Ishikawa (cell line): Measurements from ENCODE around the gene LYL1.

Experiments used
- CEBPB ChIP-seq: IDR thresholded peaks from 2 replicates; pipeline ENCODE4 v1.6.1; 2012
- CREB1 ChIP-seq: IDR thresholded peaks from 2 replicates; pipeline ENCODE4 v1.6.1; 2012; ENCODE audit warnings: low read depth
- EGR1 ChIP-seq: IDR thresholded peaks from 2 replicates; pipeline ENCODE4 v1.6.1; 2012
- EP300 ChIP-seq: IDR thresholded peaks from 2 replicates; pipeline ENCODE4 v1.6.1; 2012; ENCODE audit warnings: borderline replicate concordance
- FOXM1 ChIP-seq: IDR thresholded peaks from 2 replicates; pipeline ENCODE4 v1.6.1; 2012; ENCODE audit warnings: low read depth, borderline replicate concordance
- NFIC ChIP-seq: IDR thresholded peaks from 2 replicates; pipeline ENCODE4 v1.6.1; 2012
- RAD21 ChIP-seq: IDR thresholded peaks from 2 replicates; pipeline ENCODE4 v1.6.1; 2012; ENCODE audit warnings: low read depth
- TAF1 ChIP-seq: IDR thresholded peaks from 2 replicates; pipeline ENCODE4 v1.6.1; 2012; ENCODE audit warnings: low read depth, mild to moderate bottlenecking
- TCF12 ChIP-seq: IDR thresholded peaks from 2 replicates; pipeline ENCODE4 v1.6.1; 2012; ENCODE audit warnings: low read depth
- TEAD4 ChIP-seq: IDR thresholded peaks from 2 replicates; pipeline ENCODE4 v1.6.1; 2012
- USF1 ChIP-seq: IDR thresholded peaks from 2 replicates; pipeline ENCODE4 v1.6.1; 2012
- YY1 ChIP-seq: IDR thresholded peaks from 2 replicates; pipeline ENCODE4 v1.6.1; 2012; ENCODE audit warnings: low read depth
- ZBTB7A ChIP-seq: IDR thresholded peaks from 2 replicates; pipeline ENCODE4 v1.6.1; 2012; ENCODE audit warnings: low read depth
- TF ChIP-seq, protein P1 (sequence below): IDR thresholded peaks from 2 replicates; pipeline ENCODE4 v1.6.1; 2012
- TF ChIP-seq, protein P2 (sequence below): IDR thresholded peaks from 2 replicates; pipeline ENCODE4 v1.6.1; 2012; ENCODE audit warnings: low read depth, mild to moderate bottlenecking

LYL1 gene

DNA sequence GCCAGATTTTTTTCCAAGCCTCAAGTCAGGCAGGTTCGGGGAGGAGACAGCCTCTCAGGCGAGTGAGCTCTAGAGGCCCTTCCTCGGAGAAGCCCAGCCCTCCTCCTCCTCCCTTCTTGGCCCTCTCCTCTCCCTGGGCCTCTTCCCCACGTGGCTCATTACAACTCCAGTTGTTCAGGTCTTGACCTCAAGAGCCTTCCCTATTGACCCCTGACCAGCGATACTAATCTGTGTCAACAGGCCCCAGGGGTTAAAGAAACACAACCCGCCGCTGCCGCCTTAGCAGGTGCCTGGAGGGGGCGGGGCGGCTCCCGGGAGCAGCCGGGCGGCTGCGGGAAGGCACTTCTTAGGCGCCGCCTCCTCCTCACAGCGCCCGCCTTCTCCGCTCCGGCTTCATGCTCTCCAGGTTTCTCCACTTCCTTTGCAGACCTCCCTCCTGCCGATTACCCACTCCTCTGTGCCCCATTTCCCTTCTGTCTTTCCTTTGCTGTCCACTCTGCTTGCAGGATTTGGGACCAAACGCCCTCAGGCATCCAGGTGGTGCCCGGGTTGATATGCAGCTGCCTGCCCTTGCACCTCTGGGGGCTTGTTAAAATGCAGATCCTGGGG lies 51.0 kb downstream of the LYL1 start:
- TF ChIP-seq RAD21: no peak
- peak; percentile 65 for TF ChIP-seq EP300
- TF ChIP-seq CEBPB: no peak
- 0 out of 2 replicates have a peak, but pooled peaks have one; percentile 22 for TF ChIP-seq EGR1
- TF ChIP-seq NFIC: peak; percentile 75
- no peak for TF ChIP-seq CREB1
- TF ChIP-seq TCF12: peak; percentile 82
- TF ChIP-seq USF1: peak; percentile 60
- TF ChIP-seq TAF1: no peak; the same call in 1 of the 2 replicates
- TF ChIP-seq, protein P1, sequence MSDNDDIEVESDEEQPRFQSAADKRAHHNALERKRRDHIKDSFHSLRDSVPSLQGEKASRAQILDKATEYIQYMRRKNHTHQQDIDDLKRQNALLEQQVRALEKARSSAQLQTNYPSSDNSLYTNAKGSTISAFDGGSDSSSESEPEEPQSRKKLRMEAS: peak; percentile 62
- TF ChIP-seq YY1: no peak
- TF ChIP-seq TEAD4: peak; percentile 44; the same call in 1 of the 2 replicates
- 0 out of 2 replicates have a peak, but pooled peaks have one; percentile 23 for TF ChIP-seq FOXM1
- 0 out of 2 replicates have a peak, but pooled peaks have one; percentile 2 for TF ChIP-seq ZBTB7A
- TF ChIP-seq, protein P2, sequence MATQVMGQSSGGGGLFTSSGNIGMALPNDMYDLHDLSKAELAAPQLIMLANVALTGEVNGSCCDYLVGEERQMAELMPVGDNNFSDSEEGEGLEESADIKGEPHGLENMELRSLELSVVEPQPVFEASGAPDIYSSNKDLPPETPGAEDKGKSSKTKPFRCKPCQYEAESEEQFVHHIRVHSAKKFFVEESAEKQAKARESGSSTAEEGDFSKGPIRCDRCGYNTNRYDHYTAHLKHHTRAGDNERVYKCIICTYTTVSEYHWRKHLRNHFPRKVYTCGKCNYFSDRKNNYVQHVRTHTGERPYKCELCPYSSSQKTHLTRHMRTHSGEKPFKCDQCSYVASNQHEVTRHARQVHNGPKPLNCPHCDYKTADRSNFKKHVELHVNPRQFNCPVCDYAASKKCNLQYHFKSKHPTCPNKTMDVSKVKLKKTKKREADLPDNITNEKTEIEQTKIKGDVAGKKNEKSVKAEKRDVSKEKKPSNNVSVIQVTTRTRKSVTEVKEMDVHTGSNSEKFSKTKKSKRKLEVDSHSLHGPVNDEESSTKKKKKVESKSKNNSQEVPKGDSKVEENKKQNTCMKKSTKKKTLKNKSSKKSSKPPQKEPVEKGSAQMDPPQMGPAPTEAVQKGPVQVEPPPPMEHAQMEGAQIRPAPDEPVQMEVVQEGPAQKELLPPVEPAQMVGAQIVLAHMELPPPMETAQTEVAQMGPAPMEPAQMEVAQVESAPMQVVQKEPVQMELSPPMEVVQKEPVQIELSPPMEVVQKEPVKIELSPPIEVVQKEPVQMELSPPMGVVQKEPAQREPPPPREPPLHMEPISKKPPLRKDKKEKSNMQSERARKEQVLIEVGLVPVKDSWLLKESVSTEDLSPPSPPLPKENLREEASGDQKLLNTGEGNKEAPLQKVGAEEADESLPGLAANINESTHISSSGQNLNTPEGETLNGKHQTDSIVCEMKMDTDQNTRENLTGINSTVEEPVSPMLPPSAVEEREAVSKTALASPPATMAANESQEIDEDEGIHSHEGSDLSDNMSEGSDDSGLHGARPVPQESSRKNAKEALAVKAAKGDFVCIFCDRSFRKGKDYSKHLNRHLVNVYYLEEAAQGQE: no peak

GRCh38 chr19:13050274-13050673 lies 52.4 kb downstream of the LYL1 start:
- TF ChIP-seq CREB1 (no peak), CEBPB (no peak), TCF12 (no peak), NFIC (no peak), EP300 (no peak)
- TF ChIP-seq, protein P1: no peak
